NCI-H748 (cell line): Measurements from ENCODE around the gene PCNT.
"Not testable (repeated sequence)": the region's sequence is repeated elsewhere in the genome, so short reads cannot be mapped to it uniquely, and the experiment has no call there.

ENCODE experiments used
- DNase-seq: peaks from one replicate; lab custom pipeline; 2025; ENCODE audit not compliant: unreplicated experiment; lab: John Stamatoyannopoulos, UW

PCNT gene

GRCh38 chr21:46357335-46357604 lies 33.3 kb downstream of the PCNT start:
- DNase-seq, result no peak

- DNase-seq, result no peak
Observed at GRCh38 chr21:46357684-46358425, 33.9 kb downstream of the PCNT start.

- DNase-seq, result no peak
Observed at GRCh38 chr21:46361176-46361575, 37.2 kb downstream of the PCNT start.

GRCh38 chr21:46361935-46362334 lies 38.0 kb downstream of the PCNT start:
- no peak for DNase-seq

GRCh38 chr21:46362946-46363345 lies 39.0 kb downstream of the PCNT start:
- DNase-seq, result no peak

GRCh38 chr21:46363698-46364097 lies 39.7 kb downstream of the PCNT start:
- no peak for DNase-seq

- DNase-seq, result no peak
Observed at GRCh38 chr21:46366091-46366490, 42.1 kb downstream of the PCNT start.

- DNase-seq, result no peak
Observed at GRCh38 chr21:46366561-46366960, 42.6 kb downstream of the PCNT start.

GRCh38 chr21:46366966-46367365 lies 43.0 kb downstream of the PCNT start:
- no peak for DNase-seq

GRCh38 chr21:46368533-46369285 lies 44.8 kb downstream of the PCNT start:
- DNase-seq, result no peak

- DNase-seq, result no peak
Observed at GRCh38 chr21:46369520-46370235, 45.7 kb downstream of the PCNT start.

- DNase-seq, result no peak
Observed at GRCh38 chr21:46371204-46372013, 47.5 kb downstream of the PCNT start.

GRCh38 chr21:46372014-46372485 lies 48.1 kb downstream of the PCNT start:
- DNase-seq, result no peak

GRCh38 chr21:46372947-46373346 lies 49.0 kb downstream of the PCNT start:
- DNase-seq, result not testable (repeated sequence)

GRCh38 chr21:46374761-46375389 lies 50.9 kb downstream of the PCNT start:
- DNase-seq, result no peak

- no peak for DNase-seq
Observed at GRCh38 chr21:46375560-46376230, 51.7 kb downstream of the PCNT start.

GRCh38 chr21:46376231-46376628 lies 52.3 kb downstream of the PCNT start:
- DNase-seq, result no peak

- no peak for DNase-seq
Observed at GRCh38 chr21:46376856-46377453, 53.0 kb downstream of the PCNT start.

GRCh38 chr21:46377789-46378188 lies 53.8 kb downstream of the PCNT start:
- no peak for DNase-seq

- DNase-seq, result no peak
Observed at GRCh38 chr21:46379105-46379504, 55.1 kb downstream of the PCNT start.
